Stimulated activated naive CD4-positive, alpha-beta T cell treated with Interleukin-2 at 50 U/mL for 16 hours (primary cell): ENCODE data around the gene NINL.
"Not testable (repeated sequence)": the region's sequence is repeated elsewhere in the genome, so short reads cannot be mapped to it uniquely, and the experiment has no call there.

Source experiments
- DNase-seq: peaks from one replicate; lab custom pipeline; 2025; lab: John Stamatoyannopoulos, UW

The NINL gene

DNA sequence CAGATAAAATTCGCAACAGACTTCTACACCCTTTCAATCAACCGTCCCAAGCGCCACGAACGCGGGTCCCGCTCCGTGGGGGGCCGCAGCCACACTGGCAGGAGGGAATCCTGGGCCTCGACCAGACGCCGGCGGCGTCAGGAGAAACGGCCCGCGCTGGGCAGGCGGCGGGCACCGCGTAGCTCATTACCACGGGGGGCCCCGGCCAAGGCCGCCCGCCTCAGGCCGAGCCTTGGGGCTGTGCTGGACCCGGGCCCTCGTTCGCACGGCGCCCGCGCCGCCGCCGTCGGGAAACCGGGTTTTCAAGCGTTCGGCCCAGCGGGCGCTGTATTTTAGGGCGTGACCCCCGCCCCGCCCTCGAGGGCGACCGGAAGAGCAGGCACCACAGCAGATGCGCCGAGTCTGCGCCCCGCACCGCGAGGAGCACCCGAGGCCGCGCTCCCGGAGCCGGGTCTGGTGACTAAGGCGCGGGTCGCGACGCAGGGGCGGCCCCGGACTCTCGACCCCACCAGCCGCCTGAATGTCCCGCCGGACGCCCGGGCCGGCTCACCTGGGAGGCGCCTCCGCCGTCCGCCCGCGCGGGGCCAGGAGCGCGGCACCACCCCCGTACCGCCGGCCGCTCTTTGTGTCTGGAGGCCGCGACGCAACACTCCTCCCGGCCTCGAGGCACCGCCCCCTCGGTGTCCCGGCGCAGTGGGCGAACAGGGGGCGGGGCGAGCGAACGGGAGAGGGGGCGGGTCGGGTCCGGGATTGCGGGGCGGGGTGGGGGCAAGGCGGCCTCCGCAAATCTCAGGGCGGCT is at the start of gene NINL:
TSS of gene NINL (minus strand) at position 627 of the 800 bp plus-strand sequence. CDS start 58,944 bp downstream, outside the sequence.
- peak; percentile 25 for DNase-seq

DNA sequence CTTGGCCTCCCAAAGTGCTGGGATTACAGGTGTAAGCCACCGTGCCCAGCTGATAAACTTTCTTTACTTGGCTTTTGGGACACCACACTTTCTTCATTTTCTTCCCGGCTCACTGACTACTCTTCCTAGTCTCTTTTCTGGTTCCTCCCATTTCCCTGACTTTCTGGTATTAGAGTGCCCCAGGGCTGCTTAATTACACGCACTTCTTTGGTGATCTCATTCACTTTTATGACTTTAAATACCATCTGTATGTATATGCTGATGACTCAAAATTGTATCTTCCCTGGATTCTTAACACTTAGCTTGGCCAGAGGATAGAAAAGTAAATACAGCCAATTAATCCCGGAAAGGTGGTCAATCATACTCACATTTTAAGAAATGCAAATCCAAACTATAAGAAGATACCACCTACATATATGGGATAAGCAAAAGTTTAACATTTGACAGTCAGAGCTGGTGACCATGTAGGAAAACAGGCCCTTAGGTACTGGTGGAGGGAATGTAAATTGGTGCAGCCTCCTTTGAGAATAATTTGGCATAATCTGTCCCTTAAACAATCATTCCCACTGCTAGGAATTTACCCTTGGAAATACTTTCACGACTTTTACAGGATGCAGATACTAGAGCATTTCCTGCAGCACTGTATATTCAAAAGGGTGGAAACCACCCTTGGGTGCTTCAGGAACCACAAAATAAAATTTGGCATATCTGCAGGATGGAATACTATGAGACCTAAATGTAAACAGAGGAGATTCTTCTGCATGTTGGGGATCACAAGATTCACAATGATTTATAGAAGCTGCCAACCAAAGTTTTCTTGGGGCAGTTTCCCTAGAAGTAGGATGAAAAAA is 47.8 kb upstream of the NINL start:
- no peak for DNase-seq

- DNase-seq = not testable (repeated sequence)
Observed at GRCh38 chr20:25630615-25631014, 45.3 kb upstream of the NINL start.

DNA sequence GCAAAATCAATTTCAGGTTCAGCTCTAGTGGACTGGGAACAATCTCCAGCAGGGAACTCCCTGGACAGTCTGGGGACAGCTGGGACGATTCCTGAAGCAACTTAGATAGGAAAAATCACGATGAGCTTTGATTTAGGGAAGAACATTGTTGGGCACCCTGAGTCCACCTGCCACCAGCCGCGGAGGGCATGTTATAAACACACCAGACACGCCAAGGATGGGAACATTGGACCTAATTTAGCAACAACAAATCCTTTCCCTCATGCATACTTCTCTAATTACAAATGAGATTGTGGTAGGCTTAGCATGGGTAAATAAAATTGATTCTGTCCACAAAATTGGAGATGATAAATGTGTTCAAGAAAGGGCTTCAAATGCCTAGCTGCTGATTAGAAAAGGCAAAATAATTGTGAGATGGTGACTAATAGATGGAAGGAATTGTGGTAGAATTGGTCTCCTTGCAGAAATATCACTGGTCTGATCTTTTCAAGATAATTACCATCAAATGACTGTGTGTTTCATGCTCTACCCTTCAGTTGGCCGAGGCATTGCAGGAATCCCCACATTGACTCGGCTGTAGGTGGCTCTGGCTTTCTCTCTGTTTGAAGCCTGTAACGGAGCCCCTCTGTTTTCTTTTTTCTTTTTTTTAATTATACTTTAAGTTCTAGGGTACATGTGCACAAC is 44.6 kb upstream of the NINL start:
- no peak for DNase-seq

DNA sequence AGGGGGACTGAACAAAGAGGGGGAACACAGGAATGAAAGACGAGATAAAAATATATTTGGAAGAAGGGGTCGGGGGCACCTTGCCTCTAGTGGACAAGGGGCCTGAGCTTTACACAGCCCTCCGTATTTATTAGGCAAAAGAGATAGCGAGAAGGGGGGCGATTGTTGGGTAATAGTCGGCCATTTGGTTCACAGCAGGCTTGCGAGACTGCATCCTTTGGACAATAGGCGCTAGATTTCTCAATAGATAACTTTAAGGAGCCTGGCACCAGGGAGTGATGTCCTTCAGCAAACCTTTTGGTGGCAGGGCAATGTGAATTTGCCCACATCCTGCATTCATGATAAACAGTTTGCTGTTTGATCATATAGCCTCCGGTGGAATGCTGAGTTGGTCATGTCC is 41.4 kb upstream of the NINL start:
- no peak for DNase-seq

- no peak for DNase-seq
Observed at GRCh38 chr20:25624500-25624939, 39.2 kb upstream of the NINL start.

- DNase-seq = peak; percentile 83
Observed at GRCh38 chr20:25623736-25624499, 38.6 kb upstream of the NINL start, which contains the start of gene NANP. NANP (minus strand) TSS chr20:25624014; CDS start chr20:25623948, 66 bp downstream.

GRCh38 chr20:25623225-25623735 is 37.9 kb upstream of the NINL start:
- DNase-seq = no peak

DNA sequence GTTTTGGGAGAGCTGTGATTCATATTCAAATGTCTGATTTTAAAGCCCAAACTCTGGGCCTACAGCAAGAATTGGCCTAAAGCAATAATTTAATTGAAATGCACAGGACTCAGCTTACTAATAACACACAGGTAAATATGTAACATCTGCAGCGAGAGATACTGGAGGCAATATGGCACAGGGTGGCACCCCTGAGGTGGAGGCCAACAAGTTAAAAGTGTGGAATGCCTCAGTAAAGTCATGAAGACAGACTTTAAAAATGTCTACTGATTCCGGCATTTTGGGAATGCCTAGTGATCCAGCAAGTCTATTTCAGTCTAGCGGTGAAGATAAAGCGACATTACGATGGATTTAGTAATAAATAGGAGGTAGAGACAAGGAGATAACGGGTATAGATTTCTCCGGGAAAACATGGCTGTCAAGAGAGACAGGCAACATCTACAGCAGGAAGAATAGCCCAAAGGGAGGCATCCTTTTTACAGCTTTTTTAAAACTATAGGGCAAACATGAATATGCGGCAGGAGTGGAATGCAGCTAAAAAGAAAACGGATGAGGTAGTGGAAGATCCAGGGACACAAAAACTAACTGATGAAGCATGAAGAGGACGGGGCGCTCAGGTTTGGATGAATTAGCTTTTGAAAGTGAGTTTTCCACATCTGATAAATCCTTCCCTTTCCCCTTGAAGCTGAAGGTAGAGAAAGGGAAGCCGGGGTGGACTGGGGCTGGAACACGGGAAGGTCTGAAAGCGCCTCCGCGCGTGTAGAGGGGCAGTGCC is 37.3 kb upstream of the NINL start:
- no peak for DNase-seq

- DNase-seq = no peak
Observed at GRCh38 chr20:25622049-25622448, 36.7 kb upstream of the NINL start.

DNA sequence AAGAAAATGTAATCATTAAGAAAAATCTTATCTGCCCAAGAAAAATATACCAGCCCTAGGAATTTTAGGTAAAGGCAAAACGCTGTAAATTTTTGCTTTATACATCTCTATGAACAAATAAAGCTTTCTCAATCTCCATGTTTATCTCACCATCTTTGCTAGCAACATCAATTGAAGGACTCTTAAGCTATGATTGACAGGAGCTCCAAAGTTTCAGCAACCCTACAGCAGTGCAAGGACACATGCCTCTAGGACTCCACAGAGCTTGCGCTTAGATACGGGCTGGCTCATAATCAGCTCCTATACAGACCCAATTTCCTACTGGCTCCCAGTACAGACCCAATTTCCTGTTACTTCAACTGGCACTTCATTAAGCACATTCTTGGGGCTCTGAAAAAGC is 34.2 kb upstream of the NINL start:
- DNase-seq = no peak

DNA sequence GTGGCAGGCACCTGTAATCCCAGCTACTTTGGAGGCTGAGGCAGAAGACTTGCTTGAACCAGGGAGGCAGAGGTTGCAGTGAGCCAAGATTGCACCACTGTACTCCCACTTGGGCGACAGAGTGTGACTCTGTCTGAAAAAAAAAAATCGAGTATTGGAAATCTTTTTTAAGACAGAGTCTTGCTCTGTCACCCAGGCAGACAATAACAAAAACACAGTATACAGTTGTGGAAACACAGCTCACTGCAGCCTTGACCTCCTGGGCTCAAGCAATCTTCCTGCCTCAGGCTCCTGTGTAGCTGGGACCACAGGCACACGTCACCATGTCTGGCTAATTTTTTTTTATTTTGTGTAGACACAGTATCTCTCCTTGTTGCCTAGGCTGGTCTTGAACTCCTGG is 23.4 kb upstream of the NINL start:
- no peak for DNase-seq

- DNase-seq = no peak
Observed at GRCh38 chr20:25606094-25606695, 20.9 kb upstream of the NINL start.

DNA sequence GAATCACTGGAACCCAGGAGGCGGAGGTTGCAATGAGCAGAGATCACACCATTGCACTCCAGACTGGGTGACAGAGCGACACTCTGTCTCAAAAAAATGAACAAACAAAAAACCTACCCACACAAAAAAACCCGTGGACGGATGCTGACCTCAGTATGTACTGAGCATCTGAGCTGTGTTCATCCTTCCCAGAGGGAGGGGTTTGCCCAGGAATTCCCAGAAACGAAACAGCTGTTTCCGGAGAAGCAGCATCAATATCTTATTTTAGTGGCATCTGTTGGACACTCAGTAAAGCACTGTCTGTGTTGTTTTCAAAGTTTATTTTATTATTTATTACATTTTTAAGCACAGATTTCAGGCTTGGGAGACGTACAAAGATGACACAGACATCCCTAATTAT is 19.8 kb upstream of the NINL start:
- no peak for DNase-seq

GRCh38 chr20:25604611-25605010 is 19.3 kb upstream of the NINL start:
- no peak for DNase-seq

DNA sequence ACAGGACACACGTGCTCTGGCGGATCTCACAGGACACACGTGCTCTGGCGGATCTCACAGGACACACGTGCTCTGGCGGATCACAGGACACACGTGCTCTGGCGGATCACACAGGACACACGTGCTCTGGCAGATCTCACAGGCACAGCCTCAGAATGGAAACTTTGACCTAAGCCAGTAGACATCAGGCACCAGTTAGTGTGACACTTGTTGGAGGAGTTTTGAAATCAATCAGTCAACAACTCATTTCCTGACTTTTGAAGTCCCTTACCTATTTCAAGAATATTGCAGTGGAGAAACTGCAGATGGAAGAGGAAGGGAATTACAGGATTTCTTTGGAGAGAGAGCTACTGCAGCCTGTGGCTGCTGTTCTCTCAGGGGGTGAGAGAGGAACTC is 17.6 kb upstream of the NINL start:
- not testable (repeated sequence) for DNase-seq

GRCh38 chr20:25602191-25602913 is 17.0 kb upstream of the NINL start:
- DNase-seq = not testable (repeated sequence)

DNA sequence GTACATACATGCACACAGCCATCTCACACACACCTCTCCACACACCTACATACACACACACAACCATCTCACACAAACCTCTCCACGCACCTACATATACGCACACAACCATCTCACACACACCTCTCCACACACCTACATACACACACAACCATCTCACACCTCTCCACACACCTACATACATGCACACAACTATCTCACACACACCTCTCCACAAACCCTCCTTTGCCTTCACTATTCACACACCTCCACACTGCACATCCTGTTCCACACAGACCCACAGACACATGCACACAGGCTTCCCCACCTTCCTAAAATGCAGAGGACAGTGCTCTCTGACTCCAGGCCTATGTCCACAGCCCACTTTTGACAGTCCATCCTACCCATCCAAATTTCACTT is 16.3 kb upstream of the NINL start:
- no peak for DNase-seq

DNA sequence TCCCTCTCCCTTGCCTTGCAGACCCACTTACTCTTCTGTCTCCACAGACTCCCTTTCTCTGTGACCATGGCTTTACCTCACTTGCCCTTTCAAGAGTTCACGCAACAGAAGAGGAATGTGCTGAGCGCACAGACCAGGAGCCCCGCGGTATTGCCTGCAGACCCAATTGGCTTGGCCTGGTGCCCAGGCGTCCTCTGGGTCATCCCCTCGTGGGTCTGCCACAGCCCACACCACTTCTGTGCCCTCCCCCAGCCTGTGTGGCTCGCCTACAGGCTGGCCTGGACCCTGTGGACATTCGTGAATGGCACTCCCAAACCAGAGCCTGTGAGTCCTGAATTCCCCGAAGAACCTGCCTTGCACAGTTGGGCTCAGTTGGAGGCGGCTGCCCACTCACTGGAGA is 15.3 kb upstream of the NINL start:
- DNase-seq = no peak
